ENCODE results near the gene ZNF165.

DNA sequence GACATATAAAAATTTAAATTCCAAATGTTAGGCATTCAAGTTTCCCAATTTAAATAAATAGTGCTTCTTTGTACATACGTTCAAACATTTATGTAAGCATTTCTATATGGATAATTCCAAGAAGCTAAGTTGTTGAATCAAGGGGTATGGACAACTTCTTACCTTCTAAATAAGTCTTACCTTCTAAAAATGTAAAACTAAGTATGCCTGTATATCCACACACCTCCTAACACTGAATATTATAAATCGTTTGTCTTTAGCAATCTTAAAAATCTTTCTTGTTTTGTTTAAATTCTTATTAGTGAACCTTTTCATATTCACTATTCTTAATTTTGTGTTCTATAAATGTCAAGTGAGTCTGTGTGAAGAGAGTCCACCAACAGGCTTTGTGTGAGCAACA lies 41.5 kb downstream of the ZNF165 start:
- TF ChIP-seq ZNF274 (IDR thresholded peaks at IDR 0.05; ENCODE audit: low read depth, low read length), result no peak
- no peak for TF ChIP-seq YY1 (IDR thresholded peaks at IDR 0.05; ENCODE audit: insufficient read depth, insufficient read length)
- no peak for TF ChIP-seq SUZ12 (IDR thresholded peaks at IDR 0.05; ENCODE audit: extremely low read depth, insufficient read depth, insufficient read length)
